IMR-90 (cell line): Measurements from ENCODE around the gene CD79A. TPM values are rescaled to one million over a fixed set of nuclear protein-coding genes. Genes with fewer than 3 reads are reported as not detected.
A peak's percentile ranks its signal among the peaks of the same experiment; 100 is the strongest.

Experiments used
- ATAC-seq: fragments of 200-7000 bp; cut with Tn5 transposase; 2 replicates; pipeline ENCODE4 v1.9.1; 2020; ENCODE audit warnings: low read depth, mild to moderate bottlenecking, moderate library complexity
- BruUV-seq: library from RNA; stranded (reverse); fragments of 400-500 nt; replicated peaks from 2 replicates; lab custom pipeline; 2021; lab: Mats Ljungman, UMichigan
- CTCF ChIA-PET: fragments of 300-600 bp; formaldehyde crosslinking; extraction: SDS; loops from one replicate; lab custom pipeline; 2021; ENCODE audit warnings: antibody characterized with exemption; lab: Yijun Ruan, JAX
- POLR2A ChIA-PET: fragments of 300-600 bp; sonication (Branson Sonifier 250); formaldehyde crosslinking; loops from one replicate; lab custom pipeline; 2022; ENCODE audit warnings: antibody characterized with exemption; ENCODE audit not compliant: unreplicated experiment; lab: Charles Lee
- DNase-seq: peaks from one replicate; pipeline ENCODE4 v3.0.0; 2013
- H2AFZ ChIP-seq: replicated peaks from 2 replicates; pipeline ENCODE3; 2013; ENCODE audit warnings: low read length, mild to moderate bottlenecking; ENCODE audit not compliant: poor library complexity
- H2AK5ac ChIP-seq: 2 replicates; pipeline ENCODE4 v1.6.1; 2013; ENCODE audit warnings: low read depth, low read length, inconsistent platforms
- H2AK9ac ChIP-seq: replicated peaks from 2 replicates; pipeline ENCODE3; 2013; ENCODE audit warnings: mild to moderate bottlenecking, low read depth, low read length, moderate library complexity; ENCODE audit not compliant: poor library complexity
- H2BK120ac ChIP-seq: 2 replicates; pipeline ENCODE4 v1.6.1; 2013; ENCODE audit warnings: low read depth, low read length, inconsistent platforms
- H2BK15ac ChIP-seq: 3 replicates; pipeline ENCODE4 v1.6.1; 2013; ENCODE audit warnings: low read depth, low read length, inconsistent platforms
- H2BK20ac ChIP-seq: 2 replicates; pipeline ENCODE4 v1.6.1; 2013; ENCODE audit warnings: low read depth, mild to moderate bottlenecking, inconsistent platforms, low read length, moderate library complexity
- H2BK5ac ChIP-seq: 2 replicates; pipeline ENCODE4 v1.6.1; 2013; ENCODE audit warnings: mild to moderate bottlenecking, low read depth, low read length, inconsistent platforms; ENCODE audit not compliant: poor library complexity, severe bottlenecking
- H3K14ac ChIP-seq: replicated peaks from 2 replicates; pipeline ENCODE4 v1.6.1; 2013; ENCODE audit warnings: low read depth, low read length, inconsistent platforms
- H3K18ac ChIP-seq: 2 replicates; pipeline ENCODE4 v1.6.1; 2013; ENCODE audit warnings: low read depth, low read length, control low read depth
- H3K23ac ChIP-seq: 2 replicates; pipeline ENCODE4 v1.6.1; 2013; ENCODE audit warnings: low read depth, low read length, inconsistent platforms
- H3K27ac ChIP-seq: 2 replicates; pipeline ENCODE4 v1.5.1; 2013; ENCODE audit warnings: mild to moderate bottlenecking, control low read depth, low read length; ENCODE audit not compliant: insufficient read depth
- H3K27me3 ChIP-seq: 2 replicates; pipeline ENCODE4 v1.6.1; 2013; ENCODE audit warnings: low read length; ENCODE audit not compliant: control insufficient read depth, insufficient read depth
- H3K36me3 ChIP-seq: 2 replicates; pipeline ENCODE4 v1.6.1; 2013; ENCODE audit warnings: low read length, mixed read lengths; ENCODE audit not compliant: control insufficient read depth, insufficient read depth
- H3K4ac ChIP-seq: 2 replicates; pipeline ENCODE4 v1.6.1; 2013; ENCODE audit warnings: low read depth, low read length, inconsistent platforms
- H3K4me1 ChIP-seq: 2 replicates; pipeline ENCODE4 v1.6.1; 2013; ENCODE audit warnings: low read length, mixed read lengths; ENCODE audit not compliant: control insufficient read depth, insufficient read depth
- H3K4me2 ChIP-seq: 2 replicates; pipeline ENCODE4 v1.6.1; 2013; ENCODE audit warnings: low read depth, mild to moderate bottlenecking, control low read depth, low read length, moderate library complexity
- H3K4me3 ChIP-seq: 2 replicates; pipeline ENCODE4 v1.5.1; 2013; ENCODE audit warnings: low read depth, mild to moderate bottlenecking, control low read depth, low read length, moderate library complexity; ENCODE audit not compliant: insufficient read depth
- H3K56ac ChIP-seq: 2 replicates; pipeline ENCODE4 v1.6.1; 2013; ENCODE audit warnings: low read length, inconsistent platforms; ENCODE audit not compliant: insufficient read depth; ENCODE audit errors: extremely low read depth
- H3K79me1 ChIP-seq, 2 experiments: 2 replicates each; pipeline ENCODE4 v1.6.1; 2013; ENCODE audit warnings: low read length in 2 of 2, inconsistent platforms in 1 of 2, low read depth in 1 of 2
- H3K9ac ChIP-seq: 2 replicates; pipeline ENCODE4 v1.6.1; 2013; ENCODE audit warnings: low read depth, low read length, control low read depth
- H3K9me1 ChIP-seq: 2 replicates; pipeline ENCODE4 v1.6.1; 2013; ENCODE audit warnings: low read length, inconsistent platforms; ENCODE audit not compliant: insufficient read depth
- H3K9me3 ChIP-seq: 2 replicates; pipeline ENCODE4 v1.6.1; 2013; ENCODE audit warnings: low read length; ENCODE audit not compliant: control insufficient read depth, insufficient read depth
- H4K20me1 ChIP-seq: 2 replicates; pipeline ENCODE4 v1.6.1; 2013; ENCODE audit warnings: low read length, inconsistent platforms; ENCODE audit not compliant: insufficient read depth
- H4K5ac ChIP-seq: 2 replicates; pipeline ENCODE4 v1.6.1; 2013; ENCODE audit warnings: mild to moderate bottlenecking, low read depth, low read length, control low read depth
- H4K8ac ChIP-seq, 2 experiments: 2 replicates each; pipeline ENCODE4 v1.6.1; 2013; ENCODE audit warnings: low read depth in 2 of 2, low read length in 2 of 2, control low read depth in 1 of 2, inconsistent platforms in 1 of 2
- H4K91ac ChIP-seq: 2 replicates; pipeline ENCODE4 v1.6.1; 2013; ENCODE audit warnings: low read depth, low read length, inconsistent platforms; ENCODE audit not compliant: insufficient read depth
- ELK1 ChIP-seq: fragments of 150-350 bp; IDR thresholded peaks from 2 replicates; pipeline ENCODE4 v1.6.1; 2016; ENCODE audit warnings: low read depth, mild to moderate bottlenecking, low read length, moderate library complexity, borderline replicate concordance
- MAZ ChIP-seq: IDR thresholded peaks from 2 replicates; pipeline ENCODE4 v1.6.1; 2012; ENCODE audit warnings: low read depth, mild to moderate bottlenecking, low read length, improper control_type of control experiment, moderate library complexity, borderline replicate concordance
- POLR2A ChIP-seq: IDR thresholded peaks from 2 replicates; pipeline ENCODE4 v1.6.1; 2012; ENCODE audit warnings: mild to moderate bottlenecking, low read depth, low read length
- RFX5 ChIP-seq: IDR thresholded peaks from 2 replicates; pipeline ENCODE4 v1.8.0; 2012; ENCODE audit warnings: low read depth, mild to moderate bottlenecking, low read length, moderate library complexity
- SMC3 ChIP-seq: fragments of 150-350 bp; IDR thresholded peaks from 2 replicates; pipeline ENCODE4 v1.6.1; 2016; ENCODE audit warnings: low read depth, mild to moderate bottlenecking, antibody characterized with exemption, low read length, moderate library complexity
- USF2 ChIP-seq: fragments of 150-350 bp; IDR thresholded peaks from 2 replicates; pipeline ENCODE4 v1.6.1; 2017; ENCODE audit warnings: mild to moderate bottlenecking, antibody characterized with exemption, low read length, low read depth
- WGBS, 2 experiments: methylation state at CpG; one replicate each; pipeline versions ENCODE4 v1.1.5 to v1.1.7; 2013; ENCODE audit warnings: missing lambda C conversion rate in 2 of 2; ENCODE audit not compliant: insufficient read length in 1 of 2; ENCODE audit errors: extremely low coverage in 2 of 2; 5-methylcytosine and 5-hydroxymethylcytosine counted together
- dilution Hi-C: fragments of 300-500 bp; cut with HindIII; formaldehyde crosslinking; loops from one replicate; pipeline ENCODE4 v1.14.3; 2018; ENCODE audit warnings: low sequenced_read_pairs; ENCODE audit not compliant: unreplicated experiment
- in situ Hi-C: fragments of 300-500 bp; cut with MboI; formaldehyde crosslinking; loops from 3 replicates; pipeline ENCODE4 v1.14.3; 2019; ENCODE audit warnings: low sequenced_read_pairs, inconsistent platforms, mixed read lengths
- intact Hi-C: fragments of 100-400 bp; cut with micrococcal nuclease; formaldehyde crosslinking; loops from 2 replicates; pipeline ENCODE4 v1.10.0; 2022
- polyA plus RNA-seq, 3 experiments: library from polyadenylated mRNA; depleted of rRNA; stranded (reverse); fragments of >200 nt; gene quantifications; 2 replicates each; pipeline ENCODE4 v1.2.3, GENCODE V29; 2012; ENCODE audit warnings: low replicate concordance in 1 of 3
- total RNA-seq: library from RNA; depleted of rRNA; stranded (reverse); fragments of >200 nt; gene quantifications from 2 replicates; pipeline ENCODE4 v1.2.3, GENCODE V29; 2012

CD79A gene
- total and polyA plus RNA-seq, 2 of the 4 experiments (the other 2 are of a cell fraction): 0.19 TPM; not detected in 1

DNA sequence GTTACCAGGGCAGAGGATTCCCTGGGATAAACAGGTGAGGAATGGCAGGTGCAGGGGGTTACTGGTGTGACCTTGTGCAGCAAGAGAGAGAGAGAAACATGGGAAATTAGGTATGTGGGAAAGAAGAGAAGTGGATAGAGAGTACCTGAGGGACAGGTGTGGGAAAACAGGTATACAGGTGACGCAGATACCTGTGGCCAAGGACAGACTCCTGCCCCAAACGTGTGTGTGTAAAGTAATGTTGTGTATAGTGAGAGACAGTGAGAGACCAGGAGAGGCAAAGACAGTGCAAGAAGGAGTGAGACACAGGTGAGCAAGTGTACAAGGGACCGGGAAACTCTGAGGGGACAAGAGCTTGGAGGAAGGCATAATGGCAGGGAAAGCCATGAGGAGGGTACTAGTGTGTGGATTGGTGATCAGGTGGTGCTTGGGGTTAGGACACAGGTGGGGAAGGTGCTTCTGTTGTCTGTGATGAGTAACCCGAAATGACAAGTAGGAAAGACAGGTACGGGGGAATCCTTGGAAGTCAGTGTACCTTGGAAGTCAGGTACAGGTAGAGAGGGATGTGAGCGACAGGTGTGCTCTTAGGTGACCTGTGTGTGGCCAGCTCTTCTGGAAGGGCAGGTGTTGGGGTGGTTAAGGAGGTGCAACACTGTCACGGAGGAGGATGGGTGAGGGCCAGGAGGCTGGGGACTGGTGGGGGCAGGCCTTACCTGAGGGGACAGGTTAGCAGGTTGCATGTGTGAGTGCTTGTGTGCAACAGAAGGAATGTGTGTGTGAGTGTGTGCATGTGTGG lies 48.3 kb downstream of the CD79A start:
- dilution Hi-C loops: no loop called here

More for the DNA sequence above, 48.3 kb downstream of the CD79A start:
- ChIA-PET CTCF (interaction anchor here (1.0 kb wide), 1 partner anchor 109 kb away, joined by 4 read pairs; no protein-coding TSS in a partner anchor), POLR2A (no interaction called here)
- no peaks in the 10 kb centered on the region; the same call in 1 of the 2 replicates for H3K9me1 ChIP-seq
- H3K9me3 ChIP-seq: peaks cover 3% of the 10 kb centered on the region; the same call in 1 of the 2 replicates
- no peak overlapping the region for H2BK5ac ChIP-seq
- H3K36me3 ChIP-seq: no peaks in the 10 kb centered on the region
- H2AK9ac ChIP-seq: no peak overlapping the region
- no peak overlapping the region for H3K14ac ChIP-seq
- H3K9ac ChIP-seq: no peak overlapping the region
- ATAC-seq (no peak), DNase-seq (no peak)
- no peak overlapping the region for H4K91ac ChIP-seq
- H2AFZ ChIP-seq: peak overlapping the region; percentile 51
- H3K23ac ChIP-seq: no peak overlapping the region
- 40% methylated on average over 7 of the region's 7 CpGs; no CpG with 5 or more reads in 1 of the 2 experiments for WGBS, 2 experiments
- TF ChIP-seq USF2 (no peak), SMC3 (no peak), RFX5 (no peak), MAZ (no peak), ELK1 (no peak), POLR2A (no peak)
- H4K20me1 ChIP-seq: peaks cover 24% of the 10 kb centered on the region; the same call in 1 of the 2 replicates
- no TSS peak for BruUV-seq
- H4K5ac ChIP-seq: no peak overlapping the region
- no peak overlapping the region for H2BK120ac ChIP-seq
- no peak overlapping the region for H4K8ac ChIP-seq
- no peaks in the 10 kb centered on the region for H3K79me1 ChIP-seq
- H2BK15ac ChIP-seq: no peak overlapping the region
- no peak overlapping the region for H3K18ac ChIP-seq
- H3K27ac ChIP-seq: no peak overlapping the region
- H3K4ac ChIP-seq: no peak overlapping the region
- peaks cover 85% of the 10 kb centered on the region for H3K27me3 ChIP-seq
- no peak overlapping the region for H2BK20ac ChIP-seq
- intact Hi-C loops (no loop called here), in situ Hi-C loops (no loop called here)
- H3K4me3 ChIP-seq: no peak overlapping the region
- H3K4me1 ChIP-seq: peaks cover 5% of the 10 kb centered on the region
- H2AK5ac ChIP-seq: no peak overlapping the region
- H3K4me2 ChIP-seq: no peak overlapping the region
- no peak overlapping the region for H3K56ac ChIP-seq
